SK-N-SH (cell line): ENCODE data around the gene MTAP. TPM values are rescaled to one million over a fixed set of nuclear protein-coding genes. Genes with fewer than 3 reads are reported as not detected.

ENCODE experiments used
- CTCF ChIA-PET: fragments of 300-600, 350-600 bp; formaldehyde crosslinking; extraction: SDS; loops from one replicate; lab custom pipeline; 2021; lab: Yijun Ruan, JAX
- POLR2A ChIA-PET: fragments of 350-600 bp; sonication (Branson Sonifier 250); formaldehyde crosslinking; extraction: SDS; loops from one replicate; lab custom pipeline; 2020; ENCODE audit warnings: antibody characterized with exemption, inconsistent platforms; lab: Yijun Ruan, JAX
- DNase-seq: peaks from one replicate; pipeline ENCODE4 v3.0.0; 2012
- H2AFZ ChIP-seq: fragments of 200-600 bp; sonication (generic); 2 replicates; pipeline ENCODE4 v1.8.1; 2016; ENCODE audit warnings: antibody characterized with exemption, mild to moderate bottlenecking, low read depth
- H3F3A ChIP-seq: fragments of 200-600 bp; sonication (generic); replicated peaks from 2 replicates; pipeline ENCODE3; 2016; ENCODE audit warnings: antibody characterized with exemption, mild to moderate bottlenecking; ENCODE audit not compliant: insufficient read depth
- H3K27ac ChIP-seq, 2 experiments: fragments of 200-500 bp in 1 of 2; fragments of 200-600 bp in 1 of 2; sonication (Bioruptor generic) in 1 of 2; sonication (generic), shearing (Covaris generic) in 1 of 2; 2 replicates each; pipeline versions ENCODE4 v1.5.1 to v1.6.1; 2014 to 2016; ENCODE audit warnings: low read depth in 2 of 2, inconsistent platforms in 1 of 2, low read length in 1 of 2, mild to moderate bottlenecking in 1 of 2, mixed read lengths in 1 of 2
- H3K27me3 ChIP-seq: fragments of 200-600 bp; sonication (generic), shearing (Covaris generic); 2 replicates; pipeline ENCODE4 v1.6.1; 2016; ENCODE audit warnings: mixed run types; ENCODE audit not compliant: insufficient read depth
- H3K36me3 ChIP-seq, 2 experiments: fragments of 200-500 bp in 1 of 2; fragments of 200-600 bp in 1 of 2; sonication (Bioruptor generic) in 1 of 2; sonication (generic) in 1 of 2; replicated peaks in 1 of 2; 2 replicates each; pipeline versions ENCODE3 to v1.5.1; 2014 to 2016; ENCODE audit warnings: low read length in 1 of 2, mild to moderate bottlenecking in 1 of 2; ENCODE audit not compliant: insufficient read depth in 2 of 2, control insufficient read depth in 1 of 2
- H3K4me1 ChIP-seq, 2 experiments: fragments of 200-500 bp in 1 of 2; fragments of 200-600 bp in 1 of 2; sonication (Bioruptor generic) in 1 of 2; sonication (generic), shearing (Covaris generic) in 1 of 2; 2 replicates each; pipeline versions ENCODE4 v1.5.1 to v1.6.1; 2014 to 2016; ENCODE audit warnings: low read depth in 1 of 2, low read length in 1 of 2, mixed run types in 1 of 2; ENCODE audit not compliant: insufficient read depth in 2 of 2, control insufficient read depth in 1 of 2
- H3K4me2 ChIP-seq: fragments of 200-600 bp; sonication (generic), shearing (Covaris generic); 2 replicates; pipeline ENCODE4 v1.6.1; 2017; ENCODE audit warnings: mixed run types
- H3K4me3 ChIP-seq, 2 experiments: fragments of 200-500 bp in 1 of 2; fragments of 200-600 bp in 1 of 2; sonication (Bioruptor generic) in 1 of 2; sonication (generic), shearing (Covaris generic) in 1 of 2; 2 replicates each; pipeline versions ENCODE4 v1.5.1 to v1.8.1; 2014 to 2016; ENCODE audit warnings: low read depth in 2 of 2, inconsistent platforms in 1 of 2, low read length in 1 of 2, mild to moderate bottlenecking in 1 of 2, mixed read lengths in 1 of 2, moderate library complexity in 1 of 2
- H3K79me2 ChIP-seq: fragments of 200-600 bp; sonication (generic); 2 replicates; pipeline ENCODE4 v1.8.1; 2017; ENCODE audit warnings: mild to moderate bottlenecking; ENCODE audit not compliant: insufficient read depth
- H3K9ac ChIP-seq: fragments of 200-600 bp; sonication (generic); 2 replicates; pipeline ENCODE4 v1.6.1; 2017; ENCODE audit warnings: mixed run types
- H3K9me2 ChIP-seq: fragments of 200-600 bp; sonication (generic); 2 replicates; pipeline ENCODE4 v1.6.1; 2017; ENCODE audit warnings: mixed run types
- H3K9me3 ChIP-seq: fragments of 200-600 bp; sonication (generic); 2 replicates; pipeline ENCODE4 v1.6.1; 2017; ENCODE audit warnings: mixed run types, mild to moderate bottlenecking, moderate library complexity
- H4K20me1 ChIP-seq: fragments of 200-600 bp; sonication (generic); 2 replicates; pipeline ENCODE4 v1.6.1; 2017; ENCODE audit warnings: mild to moderate bottlenecking, mixed run types; ENCODE audit not compliant: insufficient read depth
- FOXJ3 ChIP-seq: sonication (generic); formaldehyde crosslinking; IDR thresholded peaks from 2 replicates; pipeline ENCODE4 v1.5.1; 2020; ENCODE audit warnings: mild to moderate bottlenecking, missing genetic modification reagents
- FOXM1 ChIP-seq: IDR thresholded peaks from 2 replicates; pipeline ENCODE4 v1.4.0; 2012; ENCODE audit warnings: low read depth, mild to moderate bottlenecking
- POLR2AphosphoS5 ChIP-seq: IDR thresholded peaks from 2 replicates; pipeline ENCODE4 v1.6.1; 2012; ENCODE audit warnings: low read depth, low read length
- RCOR1 ChIP-seq: fragments of 150-350 bp; IDR thresholded peaks from 2 replicates; pipeline ENCODE4 v1.6.1; 2017; ENCODE audit warnings: antibody characterized with exemption, low read length
- REST ChIP-seq: IDR thresholded peaks from 2 replicates; pipeline ENCODE4 v1.6.1; 2012; ENCODE audit warnings: mild to moderate bottlenecking, low read depth, low read length, moderate library complexity
- SIN3A ChIP-seq: IDR thresholded peaks from 2 replicates; pipeline ENCODE4 v1.6.1; 2012; ENCODE audit warnings: low read depth, mild to moderate bottlenecking, low read length, moderate library complexity, borderline replicate concordance
- ZBTB33 ChIP-seq: IDR thresholded peaks from 2 replicates; pipeline ENCODE4 v1.4.0; 2012; ENCODE audit warnings: low read depth, borderline replicate concordance
- WGBS: methylation state at CpG from one replicate; pipeline ENCODE4 v1.1.6; 2017; ENCODE audit warnings: low lambda C conversion rate; 5-methylcytosine and 5-hydroxymethylcytosine counted together
- polyA plus RNA-seq, 3 experiments: library from polyadenylated mRNA; depleted of rRNA; stranded (reverse); fragments of >200 nt; gene quantifications; 2 replicates each; pipeline ENCODE4 v1.2.3, GENCODE V29; 2012

The MTAP gene
- polyA plus RNA-seq, 1 of the 3 experiments (the other 2 are of a cell fraction): 9.8 TPM

- no peak for TF ChIP-seq REST
- no peak for TF ChIP-seq ZBTB33
- TF ChIP-seq FOXM1: no peak
- TF ChIP-seq RCOR1: no peak
- no peak for TF ChIP-seq SIN3A
Measured at GRCh38 chr9:21831841-21832509, 29.5 kb downstream of the MTAP start (continued).

- H3K36me3 ChIP-seq: peaks cover 39 to 56% of the 10 kb centered on the region in 2 experiments
- peaks cover 0 to 18% of the 10 kb centered on the region in 2 experiments; a peak in 3 of 4 replicates for H3K4me1 ChIP-seq
- H3K27ac ChIP-seq: no peak overlapping the region
- H3K9ac ChIP-seq: no peak overlapping the region
- TF ChIP-seq FOXJ3 (CRISPR knock-in tag) (no peak), FOXM1 (no peak), POLR2AphosphoS5 (no peak)
- no peaks in the 10 kb centered on the region for H4K20me1 ChIP-seq
- H3K4me2 ChIP-seq: no peak overlapping the region
- H3K9me3 ChIP-seq: no peaks in the 10 kb centered on the region
- peaks cover 20% of the 10 kb centered on the region for H3F3A ChIP-seq
- H3K27me3 ChIP-seq: no peaks in the 10 kb centered on the region
- WGBS: 90% methylated on average over 8 of the region's 8 CpGs
- ChIA-PET CTCF (interaction anchor here (1.0 kb wide), 1 partner anchor 20 kb away, joined by 3 read pairs; no protein-coding TSS in a partner anchor), POLR2A (interaction anchor here (1.1 kb wide), 1 partner anchor 10 kb away, joined by 3 read pairs; no protein-coding TSS in a partner anchor)
- no peak overlapping the region for H2AFZ ChIP-seq
- no peaks in the 10 kb centered on the region for H3K9me2 ChIP-seq
- no peak overlapping the region for H3K4me3 ChIP-seq
- 0 out of 2 replicates have a peak, but pooled peaks cover 7% of the 10 kb centered on the region for H3K79me2 ChIP-seq
- no peak for DNase-seq
Measured at GRCh38 chr9:21833090-21833801, 30.8 kb downstream of the MTAP start.
